ENCODE data around the gene LRRC56. TPM values are rescaled to one million over a fixed set of nuclear protein-coding genes. Genes with fewer than 3 reads are reported as not detected.

Gene LRRC56
- total RNA-seq, 4 donors from 2014 or later, result 1.7 to 2.4 (median 2.1) TPM

DNA sequence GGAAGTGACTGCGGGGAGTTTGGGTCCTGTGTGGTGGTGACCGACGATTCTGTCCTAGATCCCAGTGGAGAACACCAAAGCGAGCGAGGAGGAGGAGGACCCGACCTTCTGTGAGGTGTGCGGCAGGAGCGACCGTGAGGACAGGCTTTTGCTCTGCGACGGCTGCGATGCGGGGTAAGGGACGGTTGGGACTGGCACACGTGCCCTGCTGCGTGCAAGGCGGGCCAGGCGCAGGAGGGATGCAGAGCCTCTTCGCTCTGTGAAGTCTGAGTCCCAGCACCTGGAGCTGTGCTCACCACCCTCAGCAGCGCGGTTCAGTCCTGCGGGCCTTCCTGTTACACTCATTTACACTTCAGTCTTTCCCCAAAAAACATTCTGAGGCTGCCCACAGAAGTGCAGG is 55.2 kb downstream of the LRRC56 start:
- no peak for DNase-seq (ENCODE audit: low spot score in 2 of 2)
- Histone ChIP-seq H3K9me3 (no peaks in the 10 kb centered on the region), H3K4me1 (no peaks in the 10 kb centered on the region), H3K27ac (no peak overlapping the region), H3K27me3 (no peaks in the 10 kb centered on the region), H3K4me3 (no peak overlapping the region), H3K36me3 (peaks cover 98% of the 10 kb centered on the region)
- TF ChIP-seq EP300 (IDR thresholded peaks at IDR 0.05) (no peak), POLR2AphosphoS5 (IDR thresholded peaks at IDR 0.05) (no peak), POLR2A (IDR thresholded peaks at IDR 0.05) (no peak)
- TF ChIP-seq, protein P1, sequence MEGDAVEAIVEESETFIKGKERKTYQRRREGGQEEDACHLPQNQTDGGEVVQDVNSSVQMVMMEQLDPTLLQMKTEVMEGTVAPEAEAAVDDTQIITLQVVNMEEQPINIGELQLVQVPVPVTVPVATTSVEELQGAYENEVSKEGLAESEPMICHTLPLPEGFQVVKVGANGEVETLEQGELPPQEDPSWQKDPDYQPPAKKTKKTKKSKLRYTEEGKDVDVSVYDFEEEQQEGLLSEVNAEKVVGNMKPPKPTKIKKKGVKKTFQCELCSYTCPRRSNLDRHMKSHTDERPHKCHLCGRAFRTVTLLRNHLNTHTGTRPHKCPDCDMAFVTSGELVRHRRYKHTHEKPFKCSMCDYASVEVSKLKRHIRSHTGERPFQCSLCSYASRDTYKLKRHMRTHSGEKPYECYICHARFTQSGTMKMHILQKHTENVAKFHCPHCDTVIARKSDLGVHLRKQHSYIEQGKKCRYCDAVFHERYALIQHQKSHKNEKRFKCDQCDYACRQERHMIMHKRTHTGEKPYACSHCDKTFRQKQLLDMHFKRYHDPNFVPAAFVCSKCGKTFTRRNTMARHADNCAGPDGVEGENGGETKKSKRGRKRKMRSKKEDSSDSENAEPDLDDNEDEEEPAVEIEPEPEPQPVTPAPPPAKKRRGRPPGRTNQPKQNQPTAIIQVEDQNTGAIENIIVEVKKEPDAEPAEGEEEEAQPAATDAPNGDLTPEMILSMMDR (IDR thresholded peaks at IDR 0.05), result no peak
- WGBS, result 97% methylated on average over 22 of the region's 22 CpGs

DNA sequence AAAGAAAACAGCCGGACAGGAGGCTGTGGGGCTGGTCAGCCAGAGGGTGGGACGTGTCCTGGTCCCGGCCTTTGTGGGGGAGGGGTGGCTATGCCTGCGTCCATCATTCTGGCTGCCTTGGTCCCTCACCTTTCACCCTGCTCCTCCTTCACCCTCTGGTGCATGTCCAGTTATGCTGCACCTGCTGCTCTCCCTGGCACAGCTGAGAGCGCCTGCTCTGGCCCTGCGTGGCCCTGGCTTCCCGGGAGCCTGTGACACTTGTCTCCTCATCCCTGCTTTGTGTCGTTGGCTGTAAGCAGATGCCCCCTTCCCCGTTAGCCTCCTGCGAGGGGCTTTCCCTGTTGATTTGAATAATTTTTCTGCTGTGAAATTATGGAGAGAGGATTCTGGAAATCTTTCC is 55.6 kb downstream of the LRRC56 start:
- Histone ChIP-seq H3K4me3 (no peak overlapping the region), H3K27me3 (no peaks in the 10 kb centered on the region), H3K36me3 (peaks cover 98% of the 10 kb centered on the region), H3K9me3 (no peaks in the 10 kb centered on the region), H3K4me1 (no peaks in the 10 kb centered on the region), H3K27ac (no peak overlapping the region)
- 88% methylated on average over 10 of the region's 10 CpGs for WGBS
- DNase-seq (ENCODE audit: low spot score in 2 of 2), result no peak
- TF ChIP-seq EP300 (IDR thresholded peaks at IDR 0.05), result no peak
- TF ChIP-seq, protein P1 (IDR thresholded peaks at IDR 0.05), result no peak

DNA sequence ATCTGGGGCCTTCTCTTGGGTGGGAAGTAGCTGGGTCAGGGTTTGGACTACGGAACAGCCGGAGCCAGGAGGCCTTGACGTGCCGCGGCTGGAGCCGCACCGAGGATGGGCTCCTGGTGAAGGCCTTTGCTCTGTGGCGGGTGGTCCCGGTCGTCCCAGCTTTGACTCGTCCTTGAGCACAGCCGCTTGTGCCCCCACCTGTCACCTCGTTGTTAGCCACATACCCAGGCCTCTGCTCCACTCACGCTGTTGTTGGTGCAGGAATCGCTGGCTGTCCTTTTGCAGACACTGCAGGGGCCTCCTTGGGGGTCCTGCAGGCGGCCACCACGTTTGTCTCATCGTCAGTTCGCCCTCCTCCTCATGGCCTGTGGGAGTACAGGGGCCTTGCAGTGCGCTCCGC is 56.0 kb downstream of the LRRC56 start:
- DNase-seq (ENCODE audit: low spot score in 2 of 2), result no peak
- Histone ChIP-seq H3K27ac (no peak overlapping the region), H3K9me3 (no peaks in the 10 kb centered on the region), H3K4me3 (no peak overlapping the region), H3K27me3 (no peaks in the 10 kb centered on the region), H3K4me1 (no peaks in the 10 kb centered on the region), H3K36me3 (peaks cover 98% of the 10 kb centered on the region)
- 96% methylated on average over 21 of the region's 21 CpGs for whole genome bisulfite sequencing
- TF ChIP-seq POLR2A (IDR thresholded peaks at IDR 0.05) (no peak), POLR2AphosphoS5 (IDR thresholded peaks at IDR 0.05) (no peak), EP300 (IDR thresholded peaks at IDR 0.05) (no peak)
- TF ChIP-seq, protein P1 (IDR thresholded peaks at IDR 0.05), result no peak

DNA sequence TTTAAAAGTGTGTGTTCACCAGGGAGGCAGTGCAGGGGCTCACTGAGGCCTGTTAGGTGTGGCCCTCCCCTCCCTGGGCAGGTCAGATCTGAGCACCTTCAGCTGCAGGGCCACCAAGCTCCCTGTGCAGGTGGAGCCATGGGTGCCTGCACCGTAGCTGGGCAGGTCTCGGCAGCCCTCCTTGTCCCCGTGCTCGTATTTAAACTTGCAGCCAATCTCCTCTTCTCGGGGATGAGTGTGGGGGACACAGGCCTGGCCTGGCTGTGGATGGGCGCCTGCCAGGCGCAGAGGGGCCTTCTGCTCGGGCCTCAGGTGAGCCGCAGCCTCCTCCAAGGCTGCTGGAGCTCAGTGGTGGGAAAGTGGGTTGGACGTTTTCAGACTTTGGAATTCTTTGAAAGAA is 58.1 kb downstream of the LRRC56 start:
- Histone ChIP-seq H3K27me3 (no peaks in the 10 kb centered on the region), H3K4me1 (no peaks in the 10 kb centered on the region), H3K27ac (no peak overlapping the region), H3K36me3 (peaks cover 97% of the 10 kb centered on the region), H3K4me3 (no peak overlapping the region), H3K9me3 (no peaks in the 10 kb centered on the region)
- 83% methylated on average over 1 of the region's 10 CpGs for WGBS
- TF ChIP-seq POLR2AphosphoS5 (IDR thresholded peaks at IDR 0.05) (no peak), EP300 (IDR thresholded peaks at IDR 0.05) (no peak), POLR2A (IDR thresholded peaks at IDR 0.05) (no peak)
- TF ChIP-seq, protein P1 (IDR thresholded peaks at IDR 0.05), result no peak
- no peak for DNase-seq (ENCODE audit: low spot score in 2 of 2)

DNA sequence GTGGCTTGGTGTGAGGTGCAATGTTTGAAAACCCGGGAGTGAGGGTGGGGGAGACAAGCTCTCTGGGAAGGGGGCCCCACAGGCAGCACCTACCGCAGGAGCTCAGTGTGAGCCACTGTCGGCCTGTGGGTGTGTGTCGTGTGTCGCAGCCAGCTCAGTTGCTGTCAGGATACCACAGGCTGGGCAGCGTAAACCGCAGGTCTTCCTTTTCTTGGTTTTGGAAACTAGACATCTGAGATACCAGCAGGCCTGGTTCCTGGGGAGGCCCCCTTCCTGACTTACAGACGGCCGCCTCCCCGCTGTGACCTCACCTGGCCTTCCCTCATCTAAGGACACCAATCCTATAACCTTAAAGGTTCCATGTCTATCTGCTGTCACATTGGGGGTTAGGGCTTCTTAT is 59.0 kb downstream of the LRRC56 start:
- Histone ChIP-seq H3K9me3 (no peaks in the 10 kb centered on the region), H3K36me3 (peaks cover 96% of the 10 kb centered on the region), H3K27ac (no peak overlapping the region), H3K4me1 (no peaks in the 10 kb centered on the region), H3K4me3 (no peak overlapping the region), H3K27me3 (no peaks in the 10 kb centered on the region)
- DNase-seq (ENCODE audit: low spot score in 2 of 2), result no peak
- 92% methylated on average over 10 of the region's 10 CpGs for WGBS
- TF ChIP-seq EP300 (IDR thresholded peaks at IDR 0.05) (no peak), POLR2A (IDR thresholded peaks at IDR 0.05) (no peak), POLR2AphosphoS5 (IDR thresholded peaks at IDR 0.05) (no peak)
- TF ChIP-seq, protein P1 (IDR thresholded peaks at IDR 0.05), result no peak

Data from suprapubic skin (tissue), 4 donors.